GF-D8 (cell line): Measurements from ENCODE around the gene PRSS57.

ENCODE experiments used
- DNase-seq: peaks from one replicate; lab custom pipeline; 2025; lab: John Stamatoyannopoulos, UW

Gene PRSS57

GRCh38 chr19:638906-639252 is 56.4 kb downstream of the PRSS57 start:
- DNase-seq, result no peak
